Measurements from ENCODE around the gene HNRNPH3.

HNRNPH3 gene

GRCh38 chr10:68362590-68362989 lies 30.7 kb downstream of the HNRNPH3 start:
- no peak overlapping the region for H3K4me3 ChIP-seq (ENCODE audit: low read length)
- no peak overlapping the region for H3K27ac ChIP-seq (ENCODE audit: low read length)
- no peaks in the 10 kb centered on the region for H3K4me1 ChIP-seq (ENCODE audit: insufficient read depth, low read length)
- H3K27me3 ChIP-seq (ENCODE audit: insufficient read depth, low read length), result no peaks in the 10 kb centered on the region
- no peaks in the 10 kb centered on the region for H3K9me3 ChIP-seq (ENCODE audit: insufficient read depth, low read depth, low read length)
- no peak overlapping the region for H3K9ac ChIP-seq (ENCODE audit: low read depth, low read length)
- peaks cover 26% of the 10 kb centered on the region; the same call in 1 of the 2 replicates for H3K36me3 ChIP-seq (ENCODE audit: insufficient read depth, low read depth, low read length)

- peaks cover 26% of the 10 kb centered on the region; the same call in 1 of the 2 replicates for H3K36me3 ChIP-seq (ENCODE audit: insufficient read depth, low read depth, low read length)
- H3K27me3 ChIP-seq (ENCODE audit: insufficient read depth, low read length), result no peaks in the 10 kb centered on the region
- H3K27ac ChIP-seq (ENCODE audit: low read length), result no peak overlapping the region
- no peak overlapping the region for H3K9ac ChIP-seq (ENCODE audit: low read depth, low read length)
- no peaks in the 10 kb centered on the region for H3K4me1 ChIP-seq (ENCODE audit: insufficient read depth, low read length)
- H3K4me3 ChIP-seq (ENCODE audit: low read length), result no peak overlapping the region
- H3K9me3 ChIP-seq (ENCODE audit: insufficient read depth, low read depth, low read length), result no peaks in the 10 kb centered on the region
These were observed 32.4 kb downstream of the HNRNPH3 start for GRCh38 chr10:68364101-68364886.

- Histone ChIP-seq H3K9me3 (ENCODE audit: insufficient read depth, low read depth, low read length) (no peaks in the 10 kb centered on the region), H3K27ac (ENCODE audit: low read length) (no peak overlapping the region), H3K4me1 (ENCODE audit: insufficient read depth, low read length) (no peaks in the 10 kb centered on the region), H3K27me3 (ENCODE audit: insufficient read depth, low read length) (no peaks in the 10 kb centered on the region), H3K36me3 (ENCODE audit: insufficient read depth, low read depth, low read length) (peaks cover 26% of the 10 kb centered on the region; the same call in 1 of the 2 replicates), H3K4me3 (ENCODE audit: low read length) (no peak overlapping the region), H3K9ac (ENCODE audit: low read depth, low read length) (no peak overlapping the region)
These were observed 33.7 kb downstream of the HNRNPH3 start for GRCh38 chr10:68365611-68366010.

- no peak overlapping the region for H3K9ac ChIP-seq (ENCODE audit: low read depth, low read length)
- H3K4me3 ChIP-seq (ENCODE audit: low read length), result no peak overlapping the region
- H3K36me3 ChIP-seq (ENCODE audit: insufficient read depth, low read depth, low read length), result peaks cover 25% of the 10 kb centered on the region; the same call in 1 of the 2 replicates
- H3K9me3 ChIP-seq (ENCODE audit: insufficient read depth, low read depth, low read length), result no peaks in the 10 kb centered on the region
- H3K27me3 ChIP-seq (ENCODE audit: insufficient read depth, low read length), result no peaks in the 10 kb centered on the region
- no peaks in the 10 kb centered on the region for H3K4me1 ChIP-seq (ENCODE audit: insufficient read depth, low read length)
- H3K27ac ChIP-seq (ENCODE audit: low read length), result no peak overlapping the region
These were observed 34.7 kb downstream of the HNRNPH3 start for GRCh38 chr10:68366600-68366999.

- H3K27ac ChIP-seq (ENCODE audit: low read length), result no peak overlapping the region
- no peaks in the 10 kb centered on the region for H3K4me1 ChIP-seq (ENCODE audit: insufficient read depth, low read length)
- H3K27me3 ChIP-seq (ENCODE audit: insufficient read depth, low read length), result no peaks in the 10 kb centered on the region
- H3K36me3 ChIP-seq (ENCODE audit: insufficient read depth, low read depth, low read length), result peaks cover 24% of the 10 kb centered on the region; the same call in 1 of the 2 replicates
- no peak overlapping the region for H3K4me3 ChIP-seq (ENCODE audit: low read length)
- peaks cover 2% of the 10 kb centered on the region; the same call in 1 of the 2 replicates for H3K9me3 ChIP-seq (ENCODE audit: insufficient read depth, low read depth, low read length)
- no peak overlapping the region for H3K9ac ChIP-seq (ENCODE audit: low read depth, low read length)
These were observed 35.3 kb downstream of the HNRNPH3 start for GRCh38 chr10:68367121-68367520.

- Histone ChIP-seq H3K36me3 (ENCODE audit: insufficient read depth, low read depth, low read length) (peaks cover 31% of the 10 kb centered on the region), H3K9ac (ENCODE audit: low read depth, low read length) (no peak overlapping the region), H3K4me1 (ENCODE audit: insufficient read depth, low read length) (no peaks in the 10 kb centered on the region), H3K27ac (ENCODE audit: low read length) (no peak overlapping the region), H3K4me3 (ENCODE audit: low read length) (no peak overlapping the region), H3K27me3 (ENCODE audit: insufficient read depth, low read length) (no peaks in the 10 kb centered on the region), H3K9me3 (ENCODE audit: insufficient read depth, low read depth, low read length) (peaks cover 9% of the 10 kb centered on the region)
These were observed 39.7 kb downstream of the HNRNPH3 start for GRCh38 chr10:68371604-68372003.

GRCh38 chr10:68385740-68386139 lies 53.9 kb downstream of the HNRNPH3 start:
- Histone ChIP-seq H3K27me3 (ENCODE audit: insufficient read depth, low read length) (no peaks in the 10 kb centered on the region), H3K9me3 (ENCODE audit: insufficient read depth, low read depth, low read length) (no peaks in the 10 kb centered on the region), H3K4me3 (ENCODE audit: low read length) (no peak overlapping the region), H3K36me3 (ENCODE audit: insufficient read depth, low read depth, low read length) (peaks cover 52% of the 10 kb centered on the region), H3K27ac (ENCODE audit: low read length) (no peak overlapping the region), H3K9ac (ENCODE audit: low read depth, low read length) (no peak overlapping the region), H3K4me1 (ENCODE audit: insufficient read depth, low read length) (no peaks in the 10 kb centered on the region)

All from iPS-20b (cell line).